Adipocyte (in vitro differentiated cells): Measurements from ENCODE around the gene CLDN4.
"Not testable (repeated sequence)": the region's sequence is repeated elsewhere in the genome, so short reads cannot be mapped to it uniquely, and the experiment has no call there.

ENCODE experiments used
- DNase-seq: peaks from one replicate; pipeline ENCODE4 v3.0.0-alpha.2; 2015; ENCODE audit warnings: low read depth
- H3K27me3 ChIP-seq: replicated peaks from 2 replicates; pipeline ENCODE4 v1.7.0; 2013; ENCODE audit warnings: mild to moderate bottlenecking, low read length, moderate library complexity; ENCODE audit not compliant: control insufficient read depth, insufficient read depth
- H3K36me3 ChIP-seq: 2 replicates; pipeline ENCODE4 v1.7.0; 2013; ENCODE audit warnings: low read length, mild to moderate bottlenecking, moderate library complexity; ENCODE audit not compliant: control insufficient read depth, insufficient read depth, severe bottlenecking
- H3K4me1 ChIP-seq: 2 replicates; pipeline ENCODE4 v1.7.0; 2013; ENCODE audit warnings: mild to moderate bottlenecking, low read length, moderate library complexity; ENCODE audit not compliant: control insufficient read depth, insufficient read depth
- H3K4me3 ChIP-seq: 2 replicates; pipeline ENCODE4 v1.7.0; 2013; ENCODE audit warnings: mild to moderate bottlenecking, low read length, moderate library complexity
- H3K9ac ChIP-seq: 2 replicates; pipeline ENCODE4 v1.7.0; 2013; ENCODE audit warnings: mild to moderate bottlenecking, low read length, moderate library complexity
- H3K9me3 ChIP-seq: 2 replicates; pipeline ENCODE4 v1.7.0; 2013; ENCODE audit warnings: mild to moderate bottlenecking, low read length, moderate library complexity; ENCODE audit not compliant: control insufficient read depth

Gene CLDN4

GRCh38 chr7:73834626-73835191 is 3.9 kb downstream of the CLDN4 start:
- Histone ChIP-seq H3K27me3 (no peaks in the 10 kb centered on the region), H3K36me3 (no peaks in the 10 kb centered on the region), H3K9ac (no peak overlapping the region), H3K4me1 (peaks cover 26% of the 10 kb centered on the region), H3K9me3 (no peaks in the 10 kb centered on the region), H3K4me3 (no peak overlapping the region)
- DNase-seq = no peak

- H3K9me3 ChIP-seq, H3K36me3 ChIP-seq, H3K9ac ChIP-seq, DNase-seq, H3K4me3 ChIP-seq, H3K27me3 ChIP-seq: not testable (repeated sequence)
- peaks cover 14% of the 10 kb centered on the region for H3K4me1 ChIP-seq
Observed at GRCh38 chr7:73837167-73837566, 6.4 kb downstream of the CLDN4 start.

GRCh38 chr7:73838642-73839041 is 7.8 kb downstream of the CLDN4 start:
- no peak for DNase-seq
- H3K4me3 ChIP-seq = no peak overlapping the region
- H3K9me3 ChIP-seq = no peaks in the 10 kb centered on the region

GRCh38 chr7:73839290-73839689 is 8.5 kb downstream of the CLDN4 start:
- no peaks in the 10 kb centered on the region for H3K36me3 ChIP-seq
- H3K9me3 ChIP-seq = no peaks in the 10 kb centered on the region
- H3K27me3 ChIP-seq = no peaks in the 10 kb centered on the region
- H3K9ac ChIP-seq = no peak overlapping the region
- no peak for DNase-seq
- H3K4me1 ChIP-seq = peaks cover 7% of the 10 kb centered on the region
- no peak overlapping the region for H3K4me3 ChIP-seq

More at GRCh38 chr7:73838642-73839041, 7.8 kb downstream of the CLDN4 start:
- Histone ChIP-seq H3K27me3 (no peaks in the 10 kb centered on the region), H3K4me1 (peaks cover 8% of the 10 kb centered on the region), H3K36me3 (no peaks in the 10 kb centered on the region), H3K9ac (no peak overlapping the region)

GRCh38 chr7:73839743-73840714 is 9.2 kb downstream of the CLDN4 start:
- H3K27me3 ChIP-seq = no peaks in the 10 kb centered on the region
- DNase-seq = no peak
- peaks cover 8% of the 10 kb centered on the region for H3K4me1 ChIP-seq

GRCh38 chr7:73840715-73841379 is 10.1 kb downstream of the CLDN4 start:
- no peaks in the 10 kb centered on the region for H3K9me3 ChIP-seq
- H3K36me3 ChIP-seq = no peaks in the 10 kb centered on the region
- no peaks in the 10 kb centered on the region for H3K27me3 ChIP-seq
- no peak overlapping the region for H3K4me3 ChIP-seq
- peaks cover 16% of the 10 kb centered on the region for H3K4me1 ChIP-seq
- no peak for DNase-seq
- H3K9ac ChIP-seq = no peak overlapping the region

More at GRCh38 chr7:73839743-73840714, 9.2 kb downstream of the CLDN4 start:
- H3K36me3 ChIP-seq = no peaks in the 10 kb centered on the region
- no peaks in the 10 kb centered on the region for H3K9me3 ChIP-seq
- no peak overlapping the region for H3K9ac ChIP-seq
- H3K4me3 ChIP-seq = no peak overlapping the region

- peak overlapping the region; percentile 85 for H3K9ac ChIP-seq
- H3K27me3 ChIP-seq = no peaks in the 10 kb centered on the region
- H3K4me3 ChIP-seq = peak overlapping the region; percentile 87
- peaks cover 17% of the 10 kb centered on the region for H3K4me1 ChIP-seq
- no peaks in the 10 kb centered on the region for H3K9me3 ChIP-seq
- H3K36me3 ChIP-seq = no peaks in the 10 kb centered on the region
- DNase-seq = no peak
Observed at GRCh38 chr7:73841689-73842066, 10.9 kb downstream of the CLDN4 start.

GRCh38 chr7:73842067-73842976 is 11.5 kb downstream of the CLDN4 start, which contains the start of gene METTL27:
METTL27 (minus strand) TSS chr7:73842516; CDS start chr7:73842140, 376 bp downstream.
- peaks cover 17% of the 10 kb centered on the region for H3K4me1 ChIP-seq
- peak; percentile 98 for DNase-seq
- H3K27me3 ChIP-seq = no peaks in the 10 kb centered on the region
- H3K9ac ChIP-seq = peak within 1 kb of the TSS; percentile 86
- no peaks in the 10 kb centered on the region for H3K36me3 ChIP-seq
- no peaks in the 10 kb centered on the region for H3K9me3 ChIP-seq
- peak within 1 kb of the TSS; percentile 87 for H3K4me3 ChIP-seq

- Histone ChIP-seq H3K36me3 (no peaks in the 10 kb centered on the region), H3K9me3 (no peaks in the 10 kb centered on the region), H3K4me1 (peaks cover 19% of the 10 kb centered on the region), H3K9ac (no peak overlapping the region), H3K27me3 (no peaks in the 10 kb centered on the region), H3K4me3 (no peak overlapping the region)
- no peak for DNase-seq
Observed at GRCh38 chr7:73844131-73844547, 13.3 kb downstream of the CLDN4 start.

GRCh38 chr7:73844848-73845460 is 14.2 kb downstream of the CLDN4 start:
- H3K9ac ChIP-seq = peak overlapping the region; percentile 14
- no peaks in the 10 kb centered on the region for H3K36me3 ChIP-seq
- no peaks in the 10 kb centered on the region for H3K27me3 ChIP-seq
- peak; percentile 81 for DNase-seq
- H3K4me1 ChIP-seq = peaks cover 27% of the 10 kb centered on the region
- H3K9me3 ChIP-seq = no peaks in the 10 kb centered on the region
- no peak overlapping the region for H3K4me3 ChIP-seq
